Ramos (cell line): Measurements from ENCODE around the gene CSTF1.
"Not testable (repeated sequence)": the region's sequence is repeated elsewhere in the genome, so short reads cannot be mapped to it uniquely, and the experiment has no call there.

Source experiments
- in situ Hi-C: fragments of 300-500 bp; cut with MboI; formaldehyde crosslinking; loops from one replicate; pipeline ENCODE4 v1.14.3; 2022; ENCODE audit warnings: low sequenced_read_pairs; ENCODE audit not compliant: unreplicated experiment

CSTF1 gene

GRCh38 chr20:56403465-56403864 lies 11.0 kb downstream of the CSTF1 start:
- in situ Hi-C loops, result no loop called here

- in situ Hi-C loops, result not testable (repeated sequence)
These were observed 12.9 kb downstream of the CSTF1 start for GRCh38 chr20:56405356-56405755.

- in situ Hi-C loops, result no loop called here
These were observed 14.5 kb downstream of the CSTF1 start for GRCh38 chr20:56406910-56407309.

- in situ Hi-C loops, result no loop called here
These were observed 17.1 kb downstream of the CSTF1 start for GRCh38 chr20:56409521-56409920.

- in situ Hi-C loops, result no loop called here
These were observed 17.5 kb downstream of the CSTF1 start for GRCh38 chr20:56409956-56410355.

- in situ Hi-C loops, result not testable (repeated sequence)
These were observed 18.8 kb downstream of the CSTF1 start for GRCh38 chr20:56411287-56411686.

- in situ Hi-C loops, result no loop called here
These were observed 19.5 kb downstream of the CSTF1 start, which contains the start of gene CASS4 for GRCh38 chr20:56411759-56412472. TSS of gene CASS4 (plus strand) at chr20:56412260. CDS start at chr20:56412459, 199 bp downstream.

- in situ Hi-C loops, result no loop called here
These were observed 20.0 kb downstream of the CSTF1 start for GRCh38 chr20:56412473-56412790.

- in situ Hi-C loops, result no loop called here
These were observed 20.5 kb downstream of the CSTF1 start for GRCh38 chr20:56412949-56413348.

GRCh38 chr20:56414842-56415765 lies 22.7 kb downstream of the CSTF1 start:
- in situ Hi-C loops, result no loop called here

- in situ Hi-C loops, result no loop called here
These were observed 25.0 kb downstream of the CSTF1 start for GRCh38 chr20:56417402-56417801.

GRCh38 chr20:56417911-56418310 lies 25.5 kb downstream of the CSTF1 start:
- in situ Hi-C loops, result no loop called here

GRCh38 chr20:56418385-56418861 lies 26.0 kb downstream of the CSTF1 start:
- in situ Hi-C loops, result no loop called here

GRCh38 chr20:56420028-56420427 lies 27.6 kb downstream of the CSTF1 start:
- in situ Hi-C loops, result no loop called here

- in situ Hi-C loops, result no loop called here
These were observed 28.7 kb downstream of the CSTF1 start for GRCh38 chr20:56420940-56421688.

GRCh38 chr20:56422076-56422823 lies 29.8 kb downstream of the CSTF1 start:
- in situ Hi-C loops, result no loop called here

GRCh38 chr20:56422824-56423189 lies 30.4 kb downstream of the CSTF1 start:
- in situ Hi-C loops, result no loop called here

- in situ Hi-C loops, result no loop called here
These were observed 30.8 kb downstream of the CSTF1 start for GRCh38 chr20:56423211-56423610.

GRCh38 chr20:56423886-56424285 lies 31.4 kb downstream of the CSTF1 start:
- in situ Hi-C loops, result no loop called here

- in situ Hi-C loops, result no loop called here
These were observed 32.5 kb downstream of the CSTF1 start for GRCh38 chr20:56424931-56425330.
